ENCODE data around the gene ADPRH. TPM values are rescaled to one million over a fixed set of nuclear protein-coding genes. Genes with fewer than 3 reads are reported as not detected.

ADPRH gene
- total RNA-seq, 4 donors from 2014 or later: 2.6 to 14.7 (median 7.1) TPM

- no peak overlapping the region for H3K4me3 ChIP-seq
- intact Hi-C loops (cut with DNase I; ENCODE audit: low total_unique reads): no loop called here
Observed at GRCh38 chr3:119608405-119609000, 29.2 kb downstream of the ADPRH start.

GRCh38 chr3:119609301-119609700 lies 30.0 kb downstream of the ADPRH start:
- H3K4me3 ChIP-seq: no peak overlapping the region
- H3K36me3 ChIP-seq: no peaks in the 10 kb centered on the region
- DNase-seq: no peak
- H3K9me3 ChIP-seq: no peaks in the 10 kb centered on the region
- H3K4me1 ChIP-seq: no peaks in the 10 kb centered on the region
- intact Hi-C loops (cut with DNase I; ENCODE audit: low total_unique reads): no loop called here
- H3K27ac ChIP-seq: no peak overlapping the region
- no peaks in the 10 kb centered on the region for H3K27me3 ChIP-seq
- TF ChIP-seq POLR2A (IDR thresholded peaks at IDR 0.05): no peak
- no peak for TF ChIP-seq CTCF (IDR thresholded peaks at IDR 0.05)

More at GRCh38 chr3:119608405-119609000, 29.2 kb downstream of the ADPRH start:
- no peaks in the 10 kb centered on the region for H3K36me3 ChIP-seq
- DNase-seq: no peak
- no peak overlapping the region for H3K27ac ChIP-seq
- no peaks in the 10 kb centered on the region for H3K27me3 ChIP-seq
- H3K4me1 ChIP-seq: no peaks in the 10 kb centered on the region
- H3K9me3 ChIP-seq: no peaks in the 10 kb centered on the region
- TF ChIP-seq CTCF (IDR thresholded peaks at IDR 0.05): no peak
- TF ChIP-seq POLR2A (IDR thresholded peaks at IDR 0.05): no peak

DNA sequence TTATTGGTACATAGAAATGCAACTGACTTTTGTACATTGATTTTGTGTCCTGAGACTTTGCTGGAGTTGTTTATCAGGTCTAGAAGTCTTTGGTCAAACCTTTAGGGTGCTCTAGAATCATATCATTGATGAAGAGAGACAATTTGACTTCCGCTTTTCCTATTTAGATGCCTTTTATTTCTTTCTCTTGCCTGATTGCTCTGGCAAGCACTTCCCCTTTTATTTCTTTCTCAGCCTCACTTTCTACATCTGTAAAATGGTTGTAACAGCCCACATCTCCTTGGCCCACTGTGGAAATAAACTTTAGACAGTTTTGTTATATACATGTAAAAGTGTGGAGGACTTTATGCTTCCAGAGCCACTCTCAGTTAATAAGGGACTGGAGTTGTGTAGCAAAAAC lies 32.4 kb downstream of the ADPRH start:
- no peak for DNase-seq
- no peak for TF ChIP-seq POLR2A (IDR thresholded peaks at IDR 0.05)
- no peak for TF ChIP-seq CTCF (IDR thresholded peaks at IDR 0.05)
- Histone ChIP-seq H3K36me3 (no peaks in the 10 kb centered on the region), H3K27me3 (no peaks in the 10 kb centered on the region), H3K4me3 (no peak overlapping the region), H3K9me3 (no peaks in the 10 kb centered on the region), H3K4me1 (no peaks in the 10 kb centered on the region), H3K27ac (no peak overlapping the region)
- intact Hi-C loops (cut with DNase I; ENCODE audit: low total_unique reads): no loop called here

- no peaks in the 10 kb centered on the region for H3K9me3 ChIP-seq
- H3K36me3 ChIP-seq: no peaks in the 10 kb centered on the region
- no peaks in the 10 kb centered on the region for H3K27me3 ChIP-seq
- no peak overlapping the region for H3K4me3 ChIP-seq
- intact Hi-C loops (cut with DNase I; ENCODE audit: low total_unique reads): no loop called here
- no peak overlapping the region for H3K27ac ChIP-seq
- no peaks in the 10 kb centered on the region for H3K4me1 ChIP-seq
- TF ChIP-seq CTCF (IDR thresholded peaks at IDR 0.05): no peak
- TF ChIP-seq POLR2A (IDR thresholded peaks at IDR 0.05): no peak
- no peak for DNase-seq
Observed at GRCh38 chr3:119613201-119613600, 33.9 kb downstream of the ADPRH start.

GRCh38 chr3:119613872-119614271 lies 34.6 kb downstream of the ADPRH start:
- TF ChIP-seq POLR2A (IDR thresholded peaks at IDR 0.05) (no peak), CTCF (IDR thresholded peaks at IDR 0.05) (no peak)
- Histone ChIP-seq H3K36me3 (no peaks in the 10 kb centered on the region), H3K4me1 (no peaks in the 10 kb centered on the region), H3K27me3 (no peaks in the 10 kb centered on the region), H3K27ac (no peak overlapping the region), H3K9me3 (no peaks in the 10 kb centered on the region), H3K4me3 (no peak overlapping the region)
- no peak for DNase-seq
- intact Hi-C loops (cut with DNase I; ENCODE audit: low total_unique reads): no loop called here
